Measurements from ENCODE around the gene RTRAF.

RTRAF gene

DNA sequence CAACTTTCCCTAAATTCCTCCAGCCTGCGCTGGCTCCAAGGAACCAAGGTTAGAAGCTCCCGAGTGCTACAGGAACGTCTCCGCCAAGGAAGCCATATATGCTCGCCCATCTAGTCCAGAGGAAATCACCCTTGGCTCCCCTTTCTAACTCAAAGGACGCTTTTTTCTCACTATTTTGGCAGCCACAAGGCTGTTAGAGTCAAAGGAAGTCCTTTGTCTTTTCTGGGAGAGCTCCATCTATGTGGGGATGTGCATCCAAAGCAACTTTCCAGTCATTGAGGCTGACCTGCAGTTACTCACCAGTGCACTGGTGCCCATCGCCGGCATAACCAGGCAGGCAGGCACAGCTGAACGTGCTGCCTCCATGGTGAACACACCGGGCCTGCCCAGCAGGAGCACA, 37.6 kb downstream of the RTRAF start:
- no peak for TF ChIP-seq CTCF (IDR thresholded peaks at IDR 0.05; ENCODE audit: low read depth, low read length)

GRCh38 chr14:52029881-52030280, 40.5 kb downstream of the RTRAF start:
- H3K4me3 ChIP-seq (ENCODE audit: low read depth, low read length), result no peak overlapping the region
- TF ChIP-seq CTCF (IDR thresholded peaks at IDR 0.05; ENCODE audit: low read depth, low read length), result no peak

More for the DNA sequence above, 37.6 kb downstream of the RTRAF start:
- no peak overlapping the region for H3K4me3 ChIP-seq (ENCODE audit: low read depth, low read length)

DNA sequence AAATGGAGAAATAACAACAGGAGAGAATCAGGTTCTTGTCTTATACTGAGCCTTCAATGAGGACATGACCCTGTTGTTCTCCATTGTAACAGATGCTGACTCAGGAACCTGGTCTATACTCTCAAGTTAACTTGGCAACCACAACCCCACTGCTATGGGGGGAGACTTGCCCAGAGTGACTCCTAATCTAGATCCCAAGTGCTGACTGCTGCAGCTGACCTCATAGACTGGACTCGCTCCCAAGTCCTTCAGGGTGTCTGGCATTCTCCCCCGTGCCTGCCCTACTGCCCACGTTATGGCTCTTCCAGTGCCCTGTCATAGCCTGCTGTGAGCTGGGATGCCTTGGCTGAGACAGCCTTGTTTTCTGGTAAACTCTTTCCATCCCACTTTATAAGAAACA, 42.4 kb downstream of the RTRAF start:
- no peak for TF ChIP-seq CTCF (IDR thresholded peaks at IDR 0.05; ENCODE audit: low read depth, low read length)
- no peak overlapping the region for H3K4me3 ChIP-seq (ENCODE audit: low read depth, low read length)

DNA sequence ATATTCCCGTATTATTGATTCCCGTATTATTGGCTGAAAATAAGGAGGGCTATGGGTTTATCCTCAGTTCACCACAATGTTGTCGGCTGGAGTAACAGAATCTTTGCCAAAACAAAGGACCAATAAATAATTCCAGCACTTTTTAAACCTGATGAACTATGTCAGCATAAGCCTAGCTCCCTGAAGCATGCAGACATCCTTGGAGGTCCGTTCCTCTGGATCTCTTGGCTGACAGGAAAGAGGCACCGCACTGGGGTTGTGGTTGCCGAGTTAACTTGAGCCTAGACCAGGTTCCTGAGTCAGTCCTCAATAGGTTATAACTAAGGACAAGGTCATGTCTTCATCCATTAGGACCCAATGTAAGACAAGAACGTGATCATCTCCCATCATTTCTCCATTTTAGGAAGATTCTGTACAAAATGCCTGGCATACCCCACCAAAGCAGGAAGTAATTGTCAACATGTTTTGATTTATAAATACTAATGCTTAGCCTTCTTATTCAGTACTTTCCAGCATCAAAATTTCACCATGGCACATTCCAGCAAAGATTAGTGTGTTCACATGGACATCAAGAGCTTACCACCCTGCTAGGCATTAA, 43.0 kb downstream of the RTRAF start:
- no peak overlapping the region for H3K4me3 ChIP-seq (ENCODE audit: low read depth, low read length)
- TF ChIP-seq CTCF (IDR thresholded peaks at IDR 0.05; ENCODE audit: low read depth, low read length), result no peak

DNA sequence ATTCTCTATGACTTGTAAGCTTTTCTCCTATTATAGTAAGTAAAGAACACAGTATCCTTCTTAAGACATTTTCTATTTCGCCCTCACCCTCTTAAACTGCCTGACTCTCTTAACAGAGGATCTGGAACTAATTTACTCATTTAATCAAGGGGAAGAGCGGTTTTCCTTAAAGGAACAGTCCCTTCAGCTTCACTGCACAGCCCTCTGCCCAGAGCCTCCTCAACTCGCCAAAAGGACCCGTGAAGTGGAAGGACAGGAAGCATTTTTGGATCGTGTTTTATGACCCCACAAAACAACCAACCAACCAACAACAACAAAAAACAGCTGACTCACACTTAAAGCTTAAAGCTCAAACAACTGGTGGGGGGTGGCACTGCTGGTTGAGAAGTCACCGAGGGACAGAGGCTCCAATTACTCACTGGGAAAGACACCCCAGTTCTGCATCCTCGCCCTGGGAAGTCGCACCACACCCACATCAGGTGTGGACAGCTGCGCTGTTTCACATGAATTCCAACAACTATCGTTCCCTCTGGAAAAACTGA, 43.8 kb downstream of the RTRAF start:
- TF ChIP-seq CTCF (IDR thresholded peaks at IDR 0.05; ENCODE audit: low read depth, low read length), result no peak

GRCh38 chr14:52039124-52039815, 49.9 kb downstream of the RTRAF start:
- TF ChIP-seq CTCF (IDR thresholded peaks at IDR 0.05; ENCODE audit: low read depth, low read length), result no peak
- no peak overlapping the region for H3K4me3 ChIP-seq (ENCODE audit: low read depth, low read length)

More for the DNA sequence above, 43.8 kb downstream of the RTRAF start:
- H3K4me3 ChIP-seq (ENCODE audit: low read depth, low read length), result no peak overlapping the region

- no peak overlapping the region for H3K4me3 ChIP-seq (ENCODE audit: low read depth, low read length)
- no peak for TF ChIP-seq CTCF (IDR thresholded peaks at IDR 0.05; ENCODE audit: low read depth, low read length)
These were observed 51.3 kb downstream of the RTRAF start for GRCh38 chr14:52040598-52040997.

Data from WI38 (cell line).